ENCODE results near the gene PGRMC2.

Gene PGRMC2

GRCh38 chr4:128307123-128307571 is 19.5 kb upstream of the PGRMC2 start:
- no peaks in the 10 kb centered on the region for H3K36me3 ChIP-seq
- H3K9me3 ChIP-seq (ENCODE audit: severe bottlenecking), result no peaks in the 10 kb centered on the region
- H3K27me3 ChIP-seq (ENCODE audit: insufficient read depth, low read depth, severe bottlenecking), result no peaks in the 10 kb centered on the region
- H3K4me3 ChIP-seq (ENCODE audit: low read depth, low read length), result no peak overlapping the region
- no peak for DNase-seq
- TF ChIP-seq CTCF (IDR thresholded peaks at IDR 0.05; ENCODE audit: low read depth, low read length), result no peak
- H3K27ac ChIP-seq, result no peak overlapping the region

GRCh38 chr4:128305942-128306341 is 18.3 kb upstream of the PGRMC2 start:
- Histone ChIP-seq H3K36me3 (no peaks in the 10 kb centered on the region), H3K27ac (no peak overlapping the region), H3K9me3 (ENCODE audit: severe bottlenecking) (no peaks in the 10 kb centered on the region), H3K27me3 (ENCODE audit: insufficient read depth, low read depth, severe bottlenecking) (no peaks in the 10 kb centered on the region), H3K4me3 (ENCODE audit: low read depth, low read length) (no peak overlapping the region)
- no peak for TF ChIP-seq CTCF (IDR thresholded peaks at IDR 0.05; ENCODE audit: low read depth, low read length)
- no peak for DNase-seq

- no peaks in the 10 kb centered on the region for H3K9me3 ChIP-seq (ENCODE audit: severe bottlenecking)
- H3K36me3 ChIP-seq, result no peaks in the 10 kb centered on the region
- no peak overlapping the region for H3K4me3 ChIP-seq (ENCODE audit: low read depth, low read length)
- no peak for DNase-seq
- no peaks in the 10 kb centered on the region for H3K27me3 ChIP-seq (ENCODE audit: insufficient read depth, low read depth, severe bottlenecking)
- no peak for TF ChIP-seq CTCF (IDR thresholded peaks at IDR 0.05; ENCODE audit: low read depth, low read length)
- no peak overlapping the region for H3K27ac ChIP-seq
These were observed 16.4 kb upstream of the PGRMC2 start for GRCh38 chr4:128303986-128304385.

- TF ChIP-seq CTCF (IDR thresholded peaks at IDR 0.05; ENCODE audit: low read depth, low read length), result no peak
- no peak overlapping the region for H3K27ac ChIP-seq
- no peak for DNase-seq
- H3K36me3 ChIP-seq, result no peaks in the 10 kb centered on the region
- no peak overlapping the region for H3K4me3 ChIP-seq (ENCODE audit: low read depth, low read length)
- no peaks in the 10 kb centered on the region for H3K27me3 ChIP-seq (ENCODE audit: insufficient read depth, low read depth, severe bottlenecking)
- H3K9me3 ChIP-seq (ENCODE audit: severe bottlenecking), result no peaks in the 10 kb centered on the region
These were observed 15.8 kb upstream of the PGRMC2 start for GRCh38 chr4:128303405-128303785.

- no peak overlapping the region for H3K27ac ChIP-seq
- DNase-seq, result no peak
- TF ChIP-seq CTCF (IDR thresholded peaks at IDR 0.05; ENCODE audit: low read depth, low read length), result no peak
- H3K27me3 ChIP-seq (ENCODE audit: insufficient read depth, low read depth, severe bottlenecking), result no peaks in the 10 kb centered on the region
- no peaks in the 10 kb centered on the region for H3K36me3 ChIP-seq
- no peaks in the 10 kb centered on the region for H3K9me3 ChIP-seq (ENCODE audit: severe bottlenecking)
- H3K4me3 ChIP-seq (ENCODE audit: low read depth, low read length), result no peak overlapping the region
These were observed 14.4 kb upstream of the PGRMC2 start for GRCh38 chr4:128301979-128302378.

- Histone ChIP-seq H3K36me3 (no peaks in the 10 kb centered on the region), H3K27ac (no peak overlapping the region), H3K9me3 (ENCODE audit: severe bottlenecking) (no peaks in the 10 kb centered on the region), H3K4me3 (ENCODE audit: low read depth, low read length) (no peak overlapping the region), H3K27me3 (ENCODE audit: insufficient read depth, low read depth, severe bottlenecking) (no peaks in the 10 kb centered on the region)
- DNase-seq, result no peak
- TF ChIP-seq CTCF (IDR thresholded peaks at IDR 0.05; ENCODE audit: low read depth, low read length), result no peak
These were observed 12.2 kb upstream of the PGRMC2 start for GRCh38 chr4:128299848-128300247.

All from WERI-Rb-1 (cell line).